ENCODE results near the gene PIGU.
"Not testable (repeated sequence)": the region's sequence is repeated elsewhere in the genome, so short reads cannot be mapped to it uniquely, and the experiment has no call there.

Gene PIGU

DNA sequence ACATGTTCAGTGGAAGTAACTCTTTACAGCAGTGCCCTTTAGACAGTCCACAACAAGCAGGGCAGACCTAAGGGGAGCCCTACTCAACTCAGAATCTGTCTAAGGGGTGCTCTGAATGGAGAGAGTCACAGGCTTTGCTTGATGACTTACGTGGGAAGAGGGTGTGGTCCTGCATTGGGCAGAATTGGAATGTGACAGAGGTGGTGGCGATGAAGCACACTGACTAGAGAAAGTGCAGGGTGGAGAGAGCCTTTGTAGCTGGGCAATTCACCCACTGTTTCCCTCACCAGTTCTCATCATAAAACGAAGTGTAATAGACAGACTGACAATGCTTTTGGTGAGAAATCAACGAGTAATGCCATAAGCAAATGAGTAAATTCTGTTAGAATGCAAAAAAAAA is 38.5 kb upstream of the PIGU start:
- TF ChIP-seq, protein P1, sequence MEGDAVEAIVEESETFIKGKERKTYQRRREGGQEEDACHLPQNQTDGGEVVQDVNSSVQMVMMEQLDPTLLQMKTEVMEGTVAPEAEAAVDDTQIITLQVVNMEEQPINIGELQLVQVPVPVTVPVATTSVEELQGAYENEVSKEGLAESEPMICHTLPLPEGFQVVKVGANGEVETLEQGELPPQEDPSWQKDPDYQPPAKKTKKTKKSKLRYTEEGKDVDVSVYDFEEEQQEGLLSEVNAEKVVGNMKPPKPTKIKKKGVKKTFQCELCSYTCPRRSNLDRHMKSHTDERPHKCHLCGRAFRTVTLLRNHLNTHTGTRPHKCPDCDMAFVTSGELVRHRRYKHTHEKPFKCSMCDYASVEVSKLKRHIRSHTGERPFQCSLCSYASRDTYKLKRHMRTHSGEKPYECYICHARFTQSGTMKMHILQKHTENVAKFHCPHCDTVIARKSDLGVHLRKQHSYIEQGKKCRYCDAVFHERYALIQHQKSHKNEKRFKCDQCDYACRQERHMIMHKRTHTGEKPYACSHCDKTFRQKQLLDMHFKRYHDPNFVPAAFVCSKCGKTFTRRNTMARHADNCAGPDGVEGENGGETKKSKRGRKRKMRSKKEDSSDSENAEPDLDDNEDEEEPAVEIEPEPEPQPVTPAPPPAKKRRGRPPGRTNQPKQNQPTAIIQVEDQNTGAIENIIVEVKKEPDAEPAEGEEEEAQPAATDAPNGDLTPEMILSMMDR (conservative IDR thresholded peaks at IDR 0.05; ENCODE audit: low read depth, low read length), result no peak

DNA sequence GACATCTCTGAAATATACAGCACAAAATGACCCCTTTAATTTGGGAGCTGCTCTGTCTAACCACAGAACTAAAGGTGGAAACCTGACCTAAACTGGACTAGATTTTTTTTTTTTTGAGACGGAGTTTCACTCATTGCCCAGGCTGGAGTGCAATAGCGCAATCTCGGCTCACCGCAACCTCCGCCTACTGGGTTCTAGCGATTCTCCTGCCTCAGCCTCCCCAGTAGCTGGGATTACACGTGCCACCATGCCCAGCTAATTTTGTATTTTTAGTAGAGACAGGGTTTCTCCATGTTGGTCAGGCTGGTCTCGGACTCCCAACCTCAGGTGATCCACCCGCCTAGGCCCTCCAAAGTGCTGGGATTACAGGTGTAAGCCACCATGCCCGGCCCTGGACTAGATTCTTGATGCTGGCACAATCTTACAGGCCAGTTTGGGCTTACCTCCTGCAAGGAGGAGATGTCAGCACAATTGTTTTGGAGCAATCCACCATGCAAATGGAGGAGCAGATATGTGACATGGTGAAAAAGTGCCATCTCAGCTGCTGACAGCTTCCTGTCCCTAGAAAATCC is 37.1 kb upstream of the PIGU start:
- not testable (repeated sequence) for DNase-seq (ENCODE audit: low read depth); H3K4me3 ChIP-seq (ENCODE audit: low read length)

More for the DNA sequence above, 38.5 kb upstream of the PIGU start:
- no peak overlapping the region for H3K4me3 ChIP-seq (ENCODE audit: low read length)
- no peak for DNase-seq (ENCODE audit: low read depth)

GRCh38 chr20:34713194-34713943 is 36.5 kb upstream of the PIGU start:
- TF ChIP-seq, protein P1 (conservative IDR thresholded peaks at IDR 0.05; ENCODE audit: low read depth, low read length), result no peak
- DNase-seq (ENCODE audit: low read depth), result peak; percentile 98
- H3K4me3 ChIP-seq (ENCODE audit: low read length), result no peak overlapping the region

DNA sequence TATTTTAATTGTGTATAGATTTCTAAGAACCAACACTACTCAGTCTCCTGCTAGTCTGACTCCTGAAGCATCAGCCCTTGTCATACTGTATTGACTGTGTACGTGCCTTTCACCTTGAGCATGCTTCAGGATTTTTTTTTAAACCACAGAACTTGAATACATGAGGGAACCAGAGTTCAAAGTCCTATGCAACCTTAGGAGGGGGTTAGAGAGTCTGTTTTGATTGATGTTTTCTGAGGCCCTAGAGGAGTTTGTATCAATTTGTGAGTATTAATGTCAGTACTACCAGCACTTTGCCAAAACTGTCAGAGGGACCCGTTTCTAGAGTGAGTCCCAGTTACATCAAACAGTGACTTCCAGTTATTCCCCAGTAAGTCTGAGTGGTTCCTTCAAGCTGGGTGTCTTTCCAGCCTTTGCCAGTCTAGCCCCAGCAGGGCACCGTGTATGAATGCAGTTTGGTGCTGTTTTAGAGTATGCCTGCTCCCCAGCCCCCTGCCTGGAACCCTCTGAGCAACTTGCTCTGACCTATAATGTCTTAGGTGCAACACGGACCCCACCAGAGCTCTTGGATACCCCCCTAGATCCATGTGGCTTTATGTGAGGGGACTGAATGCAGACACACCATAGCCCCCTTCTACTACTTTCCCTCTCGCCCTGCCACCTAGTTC is 35.8 kb upstream of the PIGU start:
- TF ChIP-seq, protein P1 (conservative IDR thresholded peaks at IDR 0.05; ENCODE audit: low read depth, low read length), result no peak
- H3K4me3 ChIP-seq (ENCODE audit: low read length), result no peak overlapping the region
- DNase-seq (ENCODE audit: low read depth), result no peak

DNA sequence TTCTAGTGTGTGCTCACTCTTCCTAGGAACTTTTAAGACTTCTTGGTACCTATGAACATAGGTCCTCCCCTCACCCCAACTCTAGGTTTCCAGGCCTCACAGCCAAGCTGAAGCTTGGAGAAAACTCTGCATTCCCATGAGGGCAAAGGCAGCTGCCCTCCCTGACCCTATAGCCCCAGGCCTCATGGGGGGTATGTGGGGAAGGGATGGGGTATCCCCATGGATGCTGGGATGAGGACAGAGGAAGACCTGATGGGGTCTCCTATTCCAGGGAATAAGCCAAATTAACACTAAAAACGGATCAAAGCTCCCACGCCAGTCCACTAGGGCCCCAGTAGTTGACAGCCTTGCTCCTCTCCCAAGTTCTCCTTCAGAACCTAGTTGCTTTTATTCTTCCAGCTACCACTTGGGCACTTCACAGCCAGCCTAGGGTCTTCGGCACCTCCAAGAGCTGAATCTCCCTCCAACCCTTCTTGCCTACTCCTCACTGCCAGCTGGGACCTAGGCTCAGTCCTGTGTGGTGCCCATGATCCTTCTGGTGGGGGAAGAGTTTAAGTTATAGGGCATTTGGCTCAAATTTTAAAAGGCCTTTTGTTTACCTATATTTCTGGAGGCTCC is 35.0 kb upstream of the PIGU start:
- no peak for DNase-seq (ENCODE audit: low read depth)
- H3K4me3 ChIP-seq (ENCODE audit: low read length), result no peak overlapping the region
- TF ChIP-seq, protein P1 (conservative IDR thresholded peaks at IDR 0.05; ENCODE audit: low read depth, low read length), result no peak

DNA sequence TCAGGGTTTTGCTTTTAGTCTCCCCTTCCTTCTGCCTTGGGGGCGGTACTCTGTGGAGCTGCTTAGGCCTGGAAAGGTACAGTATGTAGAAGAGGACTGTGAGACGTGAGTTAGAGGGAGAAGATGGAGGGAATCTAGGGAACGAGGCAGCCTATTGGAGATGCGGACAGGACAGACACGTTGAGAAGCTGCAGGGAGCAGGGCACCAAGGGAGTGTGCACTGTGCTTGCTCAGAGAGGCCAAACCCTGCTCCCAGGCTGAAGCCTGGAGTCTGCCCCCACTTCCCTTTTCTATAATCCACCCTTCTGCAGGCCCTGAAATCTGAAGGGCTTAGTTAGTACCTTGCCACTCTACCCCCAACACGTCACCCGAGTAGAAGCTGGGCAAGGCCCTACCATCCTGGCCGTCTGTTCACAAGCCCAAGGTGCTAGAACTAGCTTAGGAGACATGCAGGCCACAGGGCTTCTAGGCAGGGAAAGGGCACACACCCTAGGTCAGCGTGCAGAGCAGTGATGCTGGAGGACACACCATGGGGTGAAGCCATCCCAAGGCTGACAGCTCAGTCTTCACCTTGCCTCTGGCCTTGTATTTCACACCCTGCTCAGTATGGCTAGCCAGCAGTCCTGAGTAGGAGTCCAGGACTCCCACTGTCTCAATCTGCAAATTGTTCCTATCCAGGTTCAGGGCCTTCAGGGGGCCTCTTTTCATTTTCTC is 34.1 kb upstream of the PIGU start:
- no peak overlapping the region for H3K4me3 ChIP-seq (ENCODE audit: low read length)
- TF ChIP-seq, protein P1 (conservative IDR thresholded peaks at IDR 0.05; ENCODE audit: low read depth, low read length), result no peak
- DNase-seq (ENCODE audit: low read depth), result no peak

DNA sequence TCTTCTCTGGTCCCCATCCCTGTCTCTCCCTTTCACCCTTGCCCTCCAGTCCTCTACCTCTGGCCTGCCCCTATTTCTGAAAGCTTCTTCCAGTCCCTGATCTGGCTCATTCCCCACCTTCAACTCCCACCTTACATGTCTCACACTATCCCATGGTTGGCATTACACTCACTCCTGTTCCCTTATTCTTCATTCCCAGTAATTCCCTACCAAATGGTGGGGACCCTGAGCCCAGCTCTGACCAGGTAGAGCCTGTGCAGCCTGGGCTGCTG is 33.6 kb upstream of the PIGU start:
- DNase-seq (ENCODE audit: low read depth), result no peak
- peak overlapping the region; percentile 38 for H3K4me3 ChIP-seq (ENCODE audit: low read length)
- TF ChIP-seq, protein P1 (conservative IDR thresholded peaks at IDR 0.05; ENCODE audit: low read depth, low read length), result no peak

All from retinal pigment epithelial cell (primary cell).